Hepatic stellate cell (primary cell): ENCODE measurements around the gene PRKCE.
A peak's percentile ranks its signal among the peaks of the same experiment; 100 is the strongest.

ENCODE experiments used
- DNase-seq: peaks from one replicate; pipeline ENCODE4 v3.0.0; 2011; ENCODE audit warnings: low spot score

Gene PRKCE

DNA sequence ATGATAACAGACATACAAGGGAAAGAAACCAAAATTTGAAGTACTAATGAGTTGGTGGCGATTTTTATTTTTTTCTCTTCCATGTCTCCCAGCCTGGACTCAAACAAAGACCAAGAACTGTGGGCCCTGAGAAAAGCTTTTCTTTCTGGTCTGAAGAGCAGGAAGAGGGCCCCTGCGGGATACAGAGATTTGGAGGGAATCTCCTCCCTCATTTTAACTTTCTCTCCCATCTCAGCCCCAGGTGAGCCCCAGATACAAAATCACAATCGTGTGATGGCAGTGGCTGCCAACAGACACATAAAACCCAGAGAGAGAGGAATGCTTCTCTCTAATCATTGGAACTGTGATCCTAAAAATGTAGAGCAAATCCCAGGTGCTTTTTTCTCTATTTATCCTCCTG is 19.5 kb upstream of the PRKCE start:
- no peak for DNase-seq

DNA sequence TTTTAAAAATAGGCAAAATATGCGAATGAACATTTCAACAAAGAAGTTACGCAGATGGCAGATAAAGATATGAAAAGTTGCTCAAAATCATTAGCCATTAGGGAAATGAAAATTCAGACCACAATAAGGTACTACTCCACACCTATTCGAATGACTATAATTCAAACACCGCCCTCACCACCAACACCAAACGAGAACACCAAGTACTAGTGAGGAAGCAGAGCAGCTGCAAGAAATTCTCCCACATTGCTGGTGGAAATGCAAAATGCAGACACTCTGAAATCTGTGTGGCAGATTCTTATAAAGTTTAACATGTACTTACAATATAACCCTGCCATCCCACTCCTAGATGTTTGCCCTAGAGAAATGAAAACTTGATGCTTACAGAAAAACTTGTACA is 17.3 kb upstream of the PRKCE start:
- no peak for DNase-seq

DNA sequence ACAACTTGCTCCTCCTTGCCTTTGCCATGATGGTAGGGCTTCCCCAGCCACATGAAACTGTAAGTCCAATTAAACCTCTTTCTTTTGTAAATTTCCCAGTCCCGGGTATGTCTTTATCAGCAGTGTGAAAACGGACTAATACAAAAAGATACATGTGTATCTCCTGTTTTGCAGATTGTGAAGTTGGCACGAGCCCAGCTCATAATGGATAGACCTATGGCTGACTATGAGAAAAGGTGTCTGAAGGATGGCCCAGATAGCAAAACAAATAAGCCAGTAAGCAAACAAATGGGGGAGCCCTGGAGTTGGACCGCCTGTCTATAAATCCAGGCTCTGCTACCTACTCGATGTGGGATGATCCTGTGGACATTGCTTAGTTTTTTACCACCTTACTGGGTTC is 15.5 kb upstream of the PRKCE start:
- no peak for DNase-seq

DNA sequence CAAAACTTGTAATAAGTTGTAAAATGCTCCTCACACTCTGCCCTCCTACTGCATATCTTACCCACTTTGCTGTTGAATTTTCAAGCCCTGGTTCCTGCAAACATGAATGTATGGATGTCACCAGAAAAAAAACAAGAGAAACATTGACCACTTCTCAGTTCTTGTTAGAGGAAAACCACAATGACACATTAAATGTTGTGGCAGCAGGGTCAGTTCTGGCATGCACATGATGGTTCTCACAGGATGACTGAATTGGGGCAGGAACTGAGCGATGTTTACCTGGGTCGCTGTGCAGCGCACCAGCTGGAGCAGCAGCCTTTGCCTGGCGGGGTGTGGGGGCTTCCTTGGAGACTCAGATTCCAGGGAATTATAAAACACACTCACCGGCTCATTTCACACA is 14.0 kb upstream of the PRKCE start:
- peak; percentile 46 for DNase-seq

DNA sequence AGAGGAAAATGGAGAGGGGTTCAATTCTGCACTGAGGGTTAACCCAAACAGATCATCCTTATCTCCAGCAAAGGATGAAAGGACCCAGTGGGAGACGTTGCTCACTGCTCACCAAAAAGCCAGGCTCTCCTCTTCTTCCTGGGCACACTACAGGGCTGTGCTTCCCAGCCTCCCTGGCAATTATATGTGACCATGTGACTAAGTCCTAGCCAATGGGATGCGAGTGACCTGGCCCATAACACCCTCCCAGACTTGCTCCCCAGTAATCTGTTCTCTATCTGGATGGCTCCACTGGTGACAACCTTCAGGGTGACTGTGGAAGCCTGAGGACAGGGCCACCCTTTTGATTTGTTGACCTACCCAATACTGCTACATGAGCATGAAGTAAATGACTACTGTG is 10.9 kb upstream of the PRKCE start:
- DNase-seq, result no peak

DNA sequence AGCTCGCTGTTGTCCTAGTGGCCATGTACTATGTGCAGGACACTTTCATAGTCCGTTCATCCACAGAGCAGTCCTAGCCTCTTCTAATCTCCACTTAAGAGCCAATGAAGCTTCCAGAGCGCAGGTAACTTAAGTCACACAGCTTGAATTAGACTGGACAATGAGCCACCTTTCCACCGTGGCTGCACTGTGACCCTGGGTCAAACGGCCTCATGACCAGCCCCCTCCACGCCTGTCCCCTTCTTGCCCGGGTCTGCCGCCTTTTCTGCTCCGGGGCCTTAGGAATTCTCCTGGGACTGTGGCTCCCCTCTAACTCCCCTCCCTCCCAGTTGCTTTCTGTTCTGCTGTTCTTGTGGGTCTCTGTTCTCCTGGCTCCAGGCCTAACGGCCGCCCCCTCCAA is 8.4 kb upstream of the PRKCE start:
- no peak for DNase-seq

DNA sequence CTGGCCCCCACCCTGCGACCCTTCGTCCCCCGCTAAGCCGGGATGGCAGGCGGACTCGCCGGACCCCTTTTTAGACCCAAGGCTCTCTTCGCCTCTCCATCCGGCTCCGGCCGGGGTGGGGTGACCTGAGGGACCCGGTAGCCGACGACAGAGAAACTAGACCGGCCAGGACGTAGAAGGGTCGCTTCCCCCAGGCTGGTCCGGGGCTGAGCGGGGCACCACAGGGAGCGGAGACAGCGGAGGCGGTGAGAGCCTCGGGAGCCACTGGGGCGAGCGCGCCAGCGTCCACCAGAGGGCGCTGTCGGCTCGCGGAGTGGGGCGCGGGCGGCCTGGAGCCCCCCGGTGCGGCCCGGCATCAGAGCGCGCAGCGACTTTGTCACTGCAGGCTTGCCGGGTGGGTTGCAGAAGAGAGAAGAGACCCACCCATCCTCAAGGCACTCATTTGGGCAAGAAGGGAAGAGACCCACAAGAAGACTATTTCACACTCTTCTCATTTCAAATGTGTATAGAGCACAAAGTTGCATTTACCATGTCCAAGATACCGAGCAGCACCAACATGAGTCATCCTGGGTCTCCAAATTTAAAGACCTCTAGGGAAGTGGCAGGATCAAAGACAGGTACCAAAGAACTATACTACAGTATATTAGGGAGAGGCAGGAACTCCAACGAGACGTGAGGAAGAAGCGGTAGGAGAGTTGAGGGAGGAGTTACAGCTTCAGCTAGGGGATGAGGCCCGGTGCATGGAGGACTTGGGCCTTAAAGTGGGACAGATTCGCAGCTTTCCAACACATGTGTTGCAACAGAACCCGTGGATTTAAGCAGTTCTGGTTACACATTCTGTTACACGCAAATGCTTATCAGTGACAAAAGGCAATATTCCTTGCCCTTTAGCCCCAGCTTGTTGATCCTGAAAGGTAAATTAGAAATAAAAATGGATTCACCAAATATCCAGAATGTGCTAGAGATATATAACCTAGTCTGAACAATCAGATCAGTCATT is 7.6 kb upstream of the PRKCE start:
- DNase-seq, result peak; percentile 86

DNA sequence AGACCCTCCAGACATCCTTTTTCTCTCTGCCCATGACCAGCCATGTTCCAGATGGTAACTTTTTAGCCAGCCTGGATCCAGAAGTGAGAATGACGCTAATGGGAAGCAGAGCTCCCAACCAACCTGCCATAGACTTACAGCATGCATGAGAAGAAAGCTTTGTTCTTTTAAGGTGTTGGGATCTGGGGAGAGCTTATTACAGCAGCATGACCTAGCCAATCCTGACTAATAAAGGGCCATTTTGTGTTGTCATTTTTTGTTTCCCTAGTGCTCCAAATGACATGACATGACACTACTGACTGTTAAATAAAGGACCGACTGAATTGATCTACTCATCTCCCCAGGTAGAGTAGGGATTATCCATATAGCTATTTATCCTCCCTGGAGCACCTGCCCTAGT is 5.2 kb upstream of the PRKCE start:
- DNase-seq, result no peak

DNA sequence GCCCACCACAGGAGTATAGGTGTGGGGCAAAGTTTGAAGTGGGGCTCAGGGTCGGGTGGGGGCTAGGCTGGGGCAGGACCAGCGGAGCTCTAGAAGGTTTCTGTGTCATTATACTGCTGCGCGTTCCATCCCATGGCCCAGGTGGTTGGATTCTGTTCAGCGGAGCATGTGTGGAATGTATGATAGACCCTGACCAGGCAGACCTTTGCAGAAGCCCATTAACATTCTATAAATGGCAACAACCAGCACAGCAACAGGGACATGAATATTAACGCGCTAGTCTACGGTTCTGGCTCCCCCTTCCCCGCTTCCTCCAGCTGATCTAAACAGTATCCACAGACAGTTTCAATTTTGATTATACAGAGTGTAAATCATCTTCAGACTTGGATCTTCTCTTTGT is 4.1 kb upstream of the PRKCE start:
- DNase-seq, result no peak

DNA sequence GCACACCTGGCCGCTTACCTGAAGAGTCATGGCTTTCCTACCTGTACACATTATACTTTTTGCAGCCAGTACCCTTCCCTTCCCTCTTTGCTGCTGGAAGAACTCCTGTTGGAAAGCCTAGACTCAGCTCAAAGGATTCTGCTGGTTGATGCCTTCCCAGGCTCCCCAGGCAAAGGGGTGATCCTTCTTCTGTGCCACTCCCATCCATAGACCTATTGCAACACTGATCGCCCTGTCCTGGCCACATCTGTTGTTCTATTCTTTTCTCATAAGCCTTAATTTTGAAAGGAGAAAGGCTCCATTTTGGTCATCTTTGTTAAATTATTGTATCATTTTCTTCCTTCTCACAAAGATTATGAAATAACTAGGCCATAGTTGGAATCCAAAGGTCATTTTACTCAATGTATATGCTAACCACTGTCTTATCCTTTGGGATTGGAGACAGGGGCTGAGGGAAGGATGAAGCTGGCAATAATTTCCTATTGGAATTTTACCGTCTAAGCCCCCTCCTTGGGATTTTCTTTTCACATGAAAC is 3.4 kb upstream of the PRKCE start:
- DNase-seq, result no peak

DNA sequence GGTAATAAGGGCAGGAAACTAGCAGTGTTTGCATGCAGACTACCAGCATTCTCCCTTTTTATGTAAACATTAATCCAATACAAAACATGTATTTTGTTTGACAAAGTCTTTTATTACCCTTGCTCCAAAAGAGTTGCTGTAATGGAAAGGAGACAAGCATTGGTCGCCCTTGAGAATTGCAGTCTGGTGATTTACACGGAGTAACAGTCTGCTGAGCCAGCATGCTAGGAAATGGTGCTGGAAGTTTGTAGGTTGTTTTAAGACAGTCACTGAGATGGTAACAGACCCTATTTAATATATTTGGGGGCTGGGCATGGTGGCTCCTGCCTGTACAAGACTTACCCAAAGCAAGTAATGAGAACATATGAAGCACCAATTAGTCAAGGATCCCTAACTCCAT is 2.8 kb upstream of the PRKCE start:
- DNase-seq, result no peak

DNA sequence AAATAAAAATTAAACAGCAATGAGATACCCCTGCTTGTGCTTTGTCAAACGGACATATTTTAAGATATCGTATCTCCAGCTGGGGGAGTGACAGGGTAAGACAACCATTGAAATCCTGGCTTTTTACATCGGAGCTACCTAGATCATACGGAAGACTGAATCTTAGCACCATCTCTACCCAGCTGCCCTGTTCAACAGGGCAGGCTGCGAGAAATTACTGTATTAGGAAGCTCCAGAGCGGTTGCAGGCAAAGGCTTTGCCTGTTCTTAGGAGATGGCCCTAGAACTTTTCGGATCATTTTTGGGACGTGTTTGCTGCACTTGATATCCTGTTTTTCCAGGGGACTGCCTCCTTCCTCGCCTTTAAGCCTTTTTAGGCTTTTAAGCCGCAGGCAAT is 2.0 kb upstream of the PRKCE start:
- DNase-seq, result no peak

DNA sequence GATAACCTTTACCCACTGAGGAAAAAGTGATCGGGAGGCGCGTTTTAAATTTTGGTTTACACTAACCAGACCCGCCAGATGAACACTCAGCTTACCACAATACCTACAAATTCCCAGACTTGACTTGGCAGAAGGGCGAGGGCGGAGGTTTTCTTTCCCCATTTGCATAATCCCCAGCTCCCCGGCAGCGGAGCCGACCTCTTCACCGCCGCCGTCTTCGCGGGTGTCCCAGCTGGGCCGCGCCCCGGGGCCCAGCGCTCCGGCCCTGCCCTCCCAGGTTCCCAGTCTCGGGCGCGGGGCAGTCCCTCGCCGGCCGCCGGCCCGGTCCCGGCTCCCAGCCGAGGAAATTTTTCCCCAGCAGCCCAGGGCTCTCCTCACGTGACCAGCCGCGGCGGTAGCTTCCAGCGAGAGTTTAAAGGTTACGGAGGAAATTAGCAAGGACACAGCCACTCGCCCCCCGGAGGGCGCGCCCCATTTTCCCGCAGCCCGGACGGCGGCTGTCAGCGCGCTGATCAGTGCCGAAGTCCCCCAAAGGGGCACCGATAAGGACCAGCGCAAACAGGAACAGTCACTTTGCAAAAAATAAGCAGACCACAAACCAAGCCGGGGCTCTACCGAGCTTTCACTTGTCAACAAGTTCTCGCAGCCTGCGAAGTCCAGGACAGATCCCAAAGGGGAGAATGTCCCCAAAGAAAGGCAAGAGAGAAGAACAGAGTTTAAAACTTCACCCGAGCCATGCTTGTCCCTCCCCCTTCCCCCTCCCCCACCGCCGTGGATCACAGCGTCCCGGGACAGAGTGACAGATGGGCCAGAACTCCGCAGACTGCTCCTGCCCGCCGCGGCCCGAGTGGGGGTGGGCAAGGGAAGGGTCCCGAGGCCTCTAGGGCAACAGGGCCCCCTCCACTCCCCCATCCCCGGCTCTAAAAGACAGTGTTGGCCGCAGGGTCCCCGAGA is 1.3 kb upstream of the PRKCE start:
- peak; percentile 72 for DNase-seq

DNA sequence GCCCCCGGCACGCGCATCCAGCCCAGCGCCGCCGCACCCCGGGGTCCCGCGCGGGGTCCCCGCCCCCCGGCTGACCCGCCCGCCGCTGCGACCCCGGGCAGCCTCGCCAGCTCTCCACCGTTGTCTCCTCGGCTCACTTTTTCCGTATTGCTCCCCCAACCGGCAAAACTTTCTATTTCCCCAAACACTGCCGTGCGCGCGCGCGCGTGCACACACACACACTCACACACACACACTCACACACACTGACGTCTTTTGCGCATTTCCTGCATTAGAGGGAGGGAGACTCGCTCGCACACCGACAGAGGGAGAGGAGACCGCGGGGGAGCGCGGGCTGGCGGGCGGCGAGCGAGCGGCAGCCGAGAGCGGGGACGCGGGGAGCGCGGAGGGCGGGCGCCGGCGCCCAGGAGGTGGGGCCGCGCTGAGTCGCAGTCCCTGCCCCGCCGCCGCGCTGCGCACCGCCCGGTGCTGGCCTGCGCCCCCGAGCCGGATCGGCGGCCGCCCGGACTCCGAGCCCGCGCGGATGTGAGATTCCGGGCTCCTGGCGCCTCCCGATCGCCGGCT is 542 bp upstream of the PRKCE start:
- DNase-seq, result peak; percentile 87

DNA sequence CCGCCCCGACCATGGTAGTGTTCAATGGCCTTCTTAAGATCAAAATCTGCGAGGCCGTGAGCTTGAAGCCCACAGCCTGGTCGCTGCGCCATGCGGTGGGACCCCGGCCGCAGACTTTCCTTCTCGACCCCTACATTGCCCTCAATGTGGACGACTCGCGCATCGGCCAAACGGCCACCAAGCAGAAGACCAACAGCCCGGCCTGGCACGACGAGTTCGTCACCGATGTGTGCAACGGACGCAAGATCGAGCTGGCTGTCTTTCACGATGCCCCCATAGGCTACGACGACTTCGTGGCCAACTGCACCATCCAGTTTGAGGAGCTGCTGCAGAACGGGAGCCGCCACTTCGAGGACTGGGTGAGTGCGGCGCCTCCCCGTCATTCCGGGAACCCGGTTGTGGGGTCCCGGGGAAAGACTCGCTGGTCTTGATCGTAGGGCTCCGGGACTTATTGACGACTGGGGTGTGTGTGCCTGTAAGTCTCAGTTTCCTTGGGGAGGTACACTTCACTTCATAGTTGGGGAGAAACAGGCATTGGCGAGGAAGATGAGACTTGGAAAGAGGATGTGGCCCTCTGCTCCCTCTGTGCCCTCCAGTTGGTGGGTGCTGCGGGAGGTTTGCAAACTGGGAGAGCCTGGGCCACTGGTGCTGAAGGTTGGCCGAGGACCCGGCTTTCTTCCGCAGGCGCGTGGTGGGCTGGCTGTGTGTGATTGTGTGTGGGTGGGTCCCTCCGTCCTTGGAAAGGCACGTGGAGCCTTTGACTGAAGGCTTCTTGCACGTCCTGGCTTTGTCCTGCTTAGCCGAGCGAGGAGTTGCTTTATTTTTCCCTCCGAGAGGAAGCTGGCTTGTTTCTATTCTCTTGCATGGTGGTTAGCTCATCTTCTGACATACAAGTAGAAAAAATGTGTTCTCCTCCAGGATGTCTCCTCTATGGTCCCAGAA is 886 bp downstream of the PRKCE start:
- DNase-seq, result peak; percentile 27

DNA sequence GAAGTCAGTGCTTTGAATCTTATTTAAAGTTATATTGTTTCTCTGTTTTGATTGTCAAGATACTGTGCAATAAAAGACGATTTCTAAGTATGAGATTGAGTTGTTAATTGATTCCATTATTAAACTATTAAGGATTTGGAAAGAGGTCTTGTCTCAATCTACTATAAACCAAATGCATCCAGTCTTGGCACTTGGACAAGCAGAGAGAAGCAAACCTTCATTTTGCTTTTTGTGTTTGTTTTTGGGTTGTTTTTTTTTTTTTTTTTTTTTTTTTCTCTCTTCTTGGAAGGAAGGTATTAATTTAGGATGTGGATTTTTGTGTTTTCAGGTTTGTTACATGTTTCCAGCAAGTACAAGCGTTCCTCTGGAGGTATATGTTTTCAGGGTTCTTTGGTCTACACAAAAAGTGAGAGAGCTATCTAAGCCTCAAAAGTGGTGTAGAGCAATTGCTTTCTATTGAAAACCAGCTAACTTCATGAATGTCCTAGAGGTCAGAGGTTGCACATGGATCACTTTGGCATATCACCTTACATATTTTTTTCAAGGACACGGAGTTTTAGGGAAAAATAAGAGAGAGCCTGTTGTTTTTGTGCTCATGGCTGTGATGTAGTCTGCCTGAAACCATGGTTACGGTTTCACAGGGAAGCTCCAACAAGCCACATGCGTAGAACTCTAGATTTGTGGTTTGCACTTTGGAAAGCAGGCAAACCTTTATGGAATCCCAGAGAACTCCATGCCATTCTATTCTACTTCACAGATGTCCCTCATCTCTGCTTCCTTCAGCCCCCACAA is 1.8 kb downstream of the PRKCE start:
- no peak for DNase-seq

DNA sequence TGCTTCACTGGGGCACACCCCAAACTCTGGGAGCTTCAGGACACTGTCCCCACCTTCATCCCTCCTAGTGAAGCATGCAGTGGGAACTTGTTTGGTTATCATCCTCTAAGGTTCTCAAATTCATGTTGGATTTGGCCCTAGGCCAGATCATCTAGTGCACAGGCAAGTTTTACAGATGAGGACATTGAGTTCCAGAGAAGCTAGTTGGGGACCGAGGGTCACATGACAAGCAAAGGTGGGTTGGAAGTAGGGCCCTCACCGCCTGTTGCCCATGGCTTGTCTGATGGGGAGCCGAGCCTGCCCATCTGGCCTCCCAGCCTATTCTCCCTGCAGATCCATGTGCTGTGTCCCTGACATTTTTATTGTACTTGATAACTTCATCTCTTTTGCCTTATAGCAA is 2.8 kb downstream of the PRKCE start:
- no peak for DNase-seq

DNA sequence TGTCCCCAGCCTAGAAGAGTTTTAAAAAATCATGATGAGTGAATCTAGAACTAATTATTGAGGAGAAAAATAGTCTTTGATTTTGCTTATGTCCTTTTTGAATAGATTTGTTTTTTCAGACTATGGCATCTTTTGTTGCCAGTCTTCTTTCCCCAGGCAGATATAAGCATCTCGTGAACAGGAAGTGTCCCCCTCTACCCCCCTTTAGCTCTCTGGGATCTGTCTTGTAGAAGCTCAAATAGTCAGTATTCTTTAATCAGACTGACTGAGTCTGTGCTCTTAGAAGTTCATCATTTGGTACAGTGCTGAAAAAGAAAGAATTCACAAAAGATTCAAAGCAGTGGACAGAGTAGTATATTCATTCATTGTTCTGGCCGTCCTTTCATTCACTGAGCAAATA is 10.4 kb downstream of the PRKCE start:
- no peak for DNase-seq

DNA sequence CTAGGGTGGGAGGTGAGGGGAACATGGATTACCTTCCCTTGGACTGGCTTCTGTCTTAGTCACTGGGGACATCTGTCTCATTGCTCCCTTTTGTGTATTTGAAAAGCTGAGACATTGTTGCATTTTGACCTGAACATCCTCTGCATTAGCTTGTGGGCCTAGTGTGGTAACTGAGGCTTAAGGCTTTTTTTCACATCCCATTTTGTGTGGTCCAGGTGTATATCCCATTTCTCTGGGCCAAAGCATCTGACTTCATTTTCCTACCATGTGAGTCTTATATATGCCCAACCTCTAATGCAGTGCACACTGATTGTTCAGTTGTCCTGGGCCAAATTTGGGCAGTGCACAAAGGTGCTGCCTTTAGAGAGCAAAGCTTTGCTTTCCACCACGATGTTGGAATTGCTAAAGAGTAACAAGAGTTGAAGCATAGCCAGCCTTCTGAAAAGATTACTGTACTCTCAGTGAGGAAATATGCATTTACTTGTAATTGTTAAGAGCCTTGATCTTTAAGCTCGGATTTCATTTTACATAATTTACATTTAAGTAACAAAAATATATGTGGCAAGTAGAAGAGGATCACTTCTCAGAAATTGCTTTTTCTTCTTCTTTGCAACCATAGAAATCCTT is 13.3 kb downstream of the PRKCE start:
- DNase-seq, result no peak

DNA sequence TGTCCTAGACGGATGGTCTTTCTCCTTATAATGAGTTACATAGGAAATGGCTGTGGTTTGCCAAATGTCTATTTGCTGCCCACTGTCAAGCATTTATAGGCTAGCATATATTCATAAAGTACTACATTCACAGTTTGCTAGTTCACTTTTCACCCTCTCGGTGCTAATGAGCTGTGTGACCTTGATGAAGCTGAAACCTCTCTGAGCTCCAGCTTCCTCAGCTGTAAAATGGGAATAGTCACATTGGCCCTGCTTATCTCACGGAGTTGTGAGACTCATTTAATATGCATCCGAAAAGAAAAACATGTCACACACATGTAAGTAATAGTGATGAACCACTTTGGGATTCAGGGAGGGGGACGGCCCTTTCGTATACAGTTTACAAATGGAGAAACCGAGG is 17.0 kb downstream of the PRKCE start:
- DNase-seq, result no peak
